Smooth muscle cell (in vitro differentiated cells): ENCODE results near the gene ENPP6. TPM values are rescaled to one million over a fixed set of nuclear protein-coding genes. Genes with fewer than 3 reads are reported as not detected.

ENCODE experiments used
- DNase-seq: peaks from one replicate; lab custom pipeline; 2025; ENCODE audit not compliant: unreplicated experiment; lab: John Stamatoyannopoulos, UW
- H2AFZ ChIP-seq: fragments of 200-600 bp; sonication (generic); 2 replicates; pipeline ENCODE4 v1.6.0; 2016; ENCODE audit warnings: antibody characterized with exemption, low read depth, mild to moderate bottlenecking
- H3F3A ChIP-seq: fragments of 200-600 bp; sonication (generic); 2 replicates; pipeline ENCODE4 v1.6.0; 2017; ENCODE audit warnings: antibody characterized with exemption, low read depth
- H3K27ac ChIP-seq: fragments of 200-600 bp; sonication (generic); 2 replicates; pipeline ENCODE4 v1.5.1; 2016; ENCODE audit warnings: low read depth, mild to moderate bottlenecking
- H3K27me3 ChIP-seq: fragments of 200-600 bp; sonication (generic); 2 replicates; pipeline ENCODE4 v1.6.1; 2016; ENCODE audit warnings: low read depth, mild to moderate bottlenecking
- H3K36me3 ChIP-seq: fragments of 200-600 bp; sonication (generic); 2 replicates; pipeline ENCODE4 v1.5.1; 2016; ENCODE audit warnings: low read depth
- H3K4me1 ChIP-seq: fragments of 200-600 bp; sonication (generic); 2 replicates; pipeline ENCODE4 v1.5.1; 2016; ENCODE audit warnings: low read depth
- H3K4me2 ChIP-seq: fragments of 200-600 bp; sonication (generic); 2 replicates; pipeline ENCODE4 v1.6.0; 2016; ENCODE audit warnings: mild to moderate bottlenecking
- H3K4me3 ChIP-seq: fragments of 200-600 bp; sonication (generic); 2 replicates; pipeline ENCODE4 v1.5.1; 2016; ENCODE audit warnings: mild to moderate bottlenecking
- H3K79me2 ChIP-seq: fragments of 200-600 bp; sonication (generic); 2 replicates; pipeline ENCODE4 v1.6.0; 2016; ENCODE audit warnings: low read depth, mild to moderate bottlenecking
- H3K9ac ChIP-seq: fragments of 200-600 bp; sonication (generic); 2 replicates; pipeline ENCODE4 v1.6.0; 2016; ENCODE audit warnings: low read depth
- H3K9me3 ChIP-seq: fragments of 200-600 bp; sonication (generic); replicated peaks from 2 replicates; pipeline ENCODE4 v1.5.1; 2016; ENCODE audit warnings: low read depth
- H4K20me1 ChIP-seq: fragments of 200-600 bp; sonication (generic); 2 replicates; pipeline ENCODE4 v1.6.0; 2016; ENCODE audit warnings: low read depth
- WGBS: methylation state at CpG from one replicate; pipeline ENCODE4 v1.1.7; 2016; ENCODE audit warnings: low lambda C conversion rate; 5-methylcytosine and 5-hydroxymethylcytosine counted together
- polyA plus RNA-seq: library from polyadenylated mRNA; unstranded; fragments of >200 nt; fragmentation: Nextera tagmentation; extraction: Ambion mirVana; gene quantifications from 2 replicates; pipeline ENCODE4 v1.2.1, GENCODE V29; 2016
- total RNA-seq: library from RNA; depleted of rRNA; stranded (reverse); fragments of >200 nt; gene quantifications from 2 replicates; pipeline ENCODE4 v1.2.3, GENCODE V29; 2014
- TF ChIP-seq, protein P1 (sequence below): fragments of 200-600 bp; sonication (generic); IDR thresholded peaks from 2 replicates; pipeline ENCODE4 v1.5.1; 2017; ENCODE audit warnings: borderline replicate concordance, mild to moderate bottlenecking, antibody characterized with exemption; ENCODE audit not compliant: insufficient read depth, poor library complexity, severe bottlenecking

The ENPP6 gene
- total and polyA plus RNA-seq, 2 experiments from 2014 or later = not detected

DNA sequence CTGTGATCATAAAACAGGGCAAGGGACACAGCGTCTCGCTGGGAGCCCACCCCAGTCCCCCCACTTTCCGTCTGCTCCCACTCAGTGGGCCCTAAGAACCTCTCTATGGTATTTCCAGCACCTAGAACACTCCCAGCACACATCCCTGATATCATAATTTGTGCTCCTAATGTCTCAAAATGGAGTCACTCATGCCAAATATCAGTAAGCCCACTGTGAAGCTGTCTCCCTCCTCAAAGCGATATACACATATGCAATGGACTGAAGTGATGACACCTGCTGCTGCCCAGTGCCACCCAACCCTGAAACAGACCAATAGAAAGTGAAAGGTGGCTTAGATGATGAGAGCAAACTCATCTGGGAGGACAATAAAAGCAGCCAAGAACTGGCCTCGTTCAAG is 17.9 kb downstream of the ENPP6 start:
- H3K9me3 ChIP-seq = no peaks in the 10 kb centered on the region
- H3K36me3 ChIP-seq = no peaks in the 10 kb centered on the region
- no peak overlapping the region for H2AFZ ChIP-seq
- DNase-seq = no peak
- no peak overlapping the region for H3K27ac ChIP-seq
- TF ChIP-seq, protein P1, sequence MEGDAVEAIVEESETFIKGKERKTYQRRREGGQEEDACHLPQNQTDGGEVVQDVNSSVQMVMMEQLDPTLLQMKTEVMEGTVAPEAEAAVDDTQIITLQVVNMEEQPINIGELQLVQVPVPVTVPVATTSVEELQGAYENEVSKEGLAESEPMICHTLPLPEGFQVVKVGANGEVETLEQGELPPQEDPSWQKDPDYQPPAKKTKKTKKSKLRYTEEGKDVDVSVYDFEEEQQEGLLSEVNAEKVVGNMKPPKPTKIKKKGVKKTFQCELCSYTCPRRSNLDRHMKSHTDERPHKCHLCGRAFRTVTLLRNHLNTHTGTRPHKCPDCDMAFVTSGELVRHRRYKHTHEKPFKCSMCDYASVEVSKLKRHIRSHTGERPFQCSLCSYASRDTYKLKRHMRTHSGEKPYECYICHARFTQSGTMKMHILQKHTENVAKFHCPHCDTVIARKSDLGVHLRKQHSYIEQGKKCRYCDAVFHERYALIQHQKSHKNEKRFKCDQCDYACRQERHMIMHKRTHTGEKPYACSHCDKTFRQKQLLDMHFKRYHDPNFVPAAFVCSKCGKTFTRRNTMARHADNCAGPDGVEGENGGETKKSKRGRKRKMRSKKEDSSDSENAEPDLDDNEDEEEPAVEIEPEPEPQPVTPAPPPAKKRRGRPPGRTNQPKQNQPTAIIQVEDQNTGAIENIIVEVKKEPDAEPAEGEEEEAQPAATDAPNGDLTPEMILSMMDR = no peak
- H3K4me3 ChIP-seq = no peak overlapping the region
- no peak overlapping the region for H3K9ac ChIP-seq
- no peak overlapping the region for H3K4me2 ChIP-seq
- 94% methylated on average over 5 of the region's 5 CpGs for WGBS
- no peaks in the 10 kb centered on the region for H3K79me2 ChIP-seq
- H3K27me3 ChIP-seq = no peaks in the 10 kb centered on the region
- no peaks in the 10 kb centered on the region for H3K4me1 ChIP-seq
- H4K20me1 ChIP-seq = no peaks in the 10 kb centered on the region
- H3F3A ChIP-seq = no peaks in the 10 kb centered on the region

- Histone ChIP-seq H3K4me3 (no peak overlapping the region), H3K9me3 (no peaks in the 10 kb centered on the region), H4K20me1 (no peaks in the 10 kb centered on the region), H3F3A (no peaks in the 10 kb centered on the region), H3K4me1 (no peaks in the 10 kb centered on the region), H2AFZ (no peak overlapping the region), H3K27ac (no peak overlapping the region), H3K36me3 (no peaks in the 10 kb centered on the region), H3K79me2 (no peaks in the 10 kb centered on the region), H3K4me2 (no peak overlapping the region), H3K9ac (no peak overlapping the region), H3K27me3 (no peaks in the 10 kb centered on the region)
- 91% methylated on average over 5 of the region's 5 CpGs for WGBS
- TF ChIP-seq, protein P1 = no peak
- no peak for DNase-seq
These were observed 19.5 kb downstream of the ENPP6 start for GRCh38 chr4:184198190-184198589.

DNA sequence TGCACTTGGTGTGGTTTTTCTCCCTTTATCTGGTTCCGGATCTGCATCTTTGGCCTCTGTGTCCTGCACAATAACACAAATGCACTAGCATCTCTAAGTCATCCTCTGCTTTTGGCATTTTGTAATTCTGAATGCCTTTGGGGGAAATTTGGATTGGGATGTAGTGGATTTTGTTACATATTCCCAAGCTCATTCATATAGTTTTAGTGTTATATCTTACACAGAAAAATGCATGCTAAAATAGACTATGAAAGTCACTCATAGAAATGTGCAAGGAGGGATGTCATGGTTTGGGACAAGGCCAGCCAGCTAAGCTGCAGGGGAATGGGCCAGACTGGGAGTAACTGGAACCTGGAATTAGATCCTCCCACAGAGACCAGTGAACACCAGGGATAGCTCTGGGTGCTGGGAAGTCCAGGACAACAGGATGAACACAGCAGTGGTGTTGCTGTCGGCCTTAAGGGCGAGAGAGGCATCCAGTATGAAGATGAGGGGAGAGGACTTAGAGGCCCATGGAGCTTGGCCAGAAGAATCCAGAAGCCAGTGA is 20.1 kb downstream of the ENPP6 start:
- H3F3A ChIP-seq = no peaks in the 10 kb centered on the region
- H2AFZ ChIP-seq = no peak overlapping the region
- no peak overlapping the region for H3K9ac ChIP-seq
- H3K4me3 ChIP-seq = no peak overlapping the region
- TF ChIP-seq, protein P1 = no peak
- no peaks in the 10 kb centered on the region for H3K4me1 ChIP-seq
- H3K4me2 ChIP-seq = no peak overlapping the region
- H3K79me2 ChIP-seq = no peaks in the 10 kb centered on the region
- H4K20me1 ChIP-seq = no peaks in the 10 kb centered on the region
- whole genome bisulfite sequencing = 88% methylated on average over 3 of the region's 3 CpGs
- H3K36me3 ChIP-seq = no peaks in the 10 kb centered on the region
- no peak for DNase-seq
- no peak overlapping the region for H3K27ac ChIP-seq
- H3K9me3 ChIP-seq = no peaks in the 10 kb centered on the region
- H3K27me3 ChIP-seq = no peaks in the 10 kb centered on the region

- Histone ChIP-seq H2AFZ (no peak overlapping the region), H3K4me2 (no peak overlapping the region), H3K9me3 (no peaks in the 10 kb centered on the region), H3K27ac (no peak overlapping the region), H4K20me1 (no peaks in the 10 kb centered on the region), H3K4me1 (no peaks in the 10 kb centered on the region), H3K9ac (no peak overlapping the region), H3K36me3 (no peaks in the 10 kb centered on the region), H3K79me2 (no peaks in the 10 kb centered on the region), H3K27me3 (no peaks in the 10 kb centered on the region), H3K4me3 (no peak overlapping the region), H3F3A (no peaks in the 10 kb centered on the region)
- no peak for DNase-seq
- TF ChIP-seq, protein P1 = no peak
- 64% methylated on average over 5 of the region's 5 CpGs for WGBS
These were observed 20.8 kb downstream of the ENPP6 start for GRCh38 chr4:184196730-184197385.
